Measurements from ENCODE around the gene EGFL7. TPM values are rescaled to one million over a fixed set of nuclear protein-coding genes. Genes with fewer than 3 reads are reported as not detected.

EGFL7 gene
- total RNA-seq, 2 donors from 2014 or later = 0.36 to 0.52 TPM

- H3K36me3 Mint-ChIP-seq = no peaks in the 10 kb centered on the region
- no peak overlapping the region for H3K27ac Mint-ChIP-seq
- DNase-seq (ENCODE audit: low spot score) (no peak), ATAC-seq (peak; percentile 88 to 92)
- H3K4me3 Mint-ChIP-seq = no peak overlapping the region
- no peaks in the 10 kb centered on the region for H3K9me3 Mint-ChIP-seq
- peaks cover 13 to 23% of the 10 kb centered on the region in 2 donors for H3K27me3 Mint-ChIP-seq
- no peaks in the 10 kb centered on the region for H3K4me1 Mint-ChIP-seq (ENCODE audit: low read depth in 2 of 2)
Observed at GRCh38 chr9:136644593-136645351, 17.9 kb upstream of the EGFL7 start.

- no peak for DNase-seq (ENCODE audit: low spot score)
- Mint-ChIP-seq H3K27me3 (peaks cover 13 to 19% of the 10 kb centered on the region in 2 donors), H3K9me3 (no peaks in the 10 kb centered on the region), H3K4me1 (ENCODE audit: low read depth in 2 of 2) (no peaks in the 10 kb centered on the region), H3K36me3 (no peaks in the 10 kb centered on the region), H3K4me3 (no peak overlapping the region), H3K27ac (no peak overlapping the region)
- ATAC-seq = no peak
Observed at GRCh38 chr9:136645352-136645902, 17.3 kb upstream of the EGFL7 start.

GRCh38 chr9:136645903-136646754 is 16.6 kb upstream of the EGFL7 start:
- Mint-ChIP-seq H3K27ac (no peak overlapping the region), H3K27me3 (peaks cover 13 to 16% of the 10 kb centered on the region in 2 donors), H3K36me3 (no peaks in the 10 kb centered on the region), H3K4me1 (ENCODE audit: low read depth in 2 of 2) (no peaks in the 10 kb centered on the region), H3K9me3 (no peaks in the 10 kb centered on the region), H3K4me3 (no peak overlapping the region)
- ATAC-seq (no peak), DNase-seq (ENCODE audit: low spot score) (no peak)

GRCh38 chr9:136646827-136647711 is 15.6 kb upstream of the EGFL7 start:
- H3K27me3 Mint-ChIP-seq = peaks cover 13 to 18% of the 10 kb centered on the region in 2 donors

GRCh38 chr9:136648751-136649150 is 14.0 kb upstream of the EGFL7 start:
- no peak for DNase-seq (ENCODE audit: low spot score)
- no peaks in the 10 kb centered on the region for H3K36me3 Mint-ChIP-seq
- H3K27me3 Mint-ChIP-seq = peaks cover 6 to 17% of the 10 kb centered on the region in 2 donors
- H3K4me1 Mint-ChIP-seq (ENCODE audit: low read depth in 2 of 2) = no peaks in the 10 kb centered on the region
- no peak overlapping the region for H3K4me3 Mint-ChIP-seq
- no peak overlapping the region for H3K27ac Mint-ChIP-seq
- H3K9me3 Mint-ChIP-seq = no peaks in the 10 kb centered on the region
- no peak for ATAC-seq

More at GRCh38 chr9:136646827-136647711, 15.6 kb upstream of the EGFL7 start:
- ATAC-seq (no peak), DNase-seq (ENCODE audit: low spot score) (no peak)
- H3K36me3 Mint-ChIP-seq = no peaks in the 10 kb centered on the region
- H3K9me3 Mint-ChIP-seq = no peaks in the 10 kb centered on the region
- no peak overlapping the region for H3K27ac Mint-ChIP-seq
- H3K4me1 Mint-ChIP-seq (ENCODE audit: low read depth in 2 of 2) = no peaks in the 10 kb centered on the region
- H3K4me3 Mint-ChIP-seq = no peak overlapping the region

GRCh38 chr9:136650021-136650420 is 12.7 kb upstream of the EGFL7 start:
- ATAC-seq (no peak), DNase-seq (ENCODE audit: low spot score) (no peak)
- Mint-ChIP-seq H3K27ac (no peak overlapping the region), H3K27me3 (peaks cover 6 to 14% of the 10 kb centered on the region in 2 donors), H3K36me3 (no peaks in the 10 kb centered on the region), H3K4me3 (no peak overlapping the region), H3K9me3 (no peaks in the 10 kb centered on the region), H3K4me1 (ENCODE audit: low read depth in 2 of 2) (no peaks in the 10 kb centered on the region)

- ATAC-seq (no peak), DNase-seq (ENCODE audit: low spot score) (no peak)
- H3K27me3 Mint-ChIP-seq = peaks cover 6 to 16% of the 10 kb centered on the region in 2 donors
- no peak overlapping the region for H3K4me3 Mint-ChIP-seq
- H3K27ac Mint-ChIP-seq = no peak overlapping the region
- H3K9me3 Mint-ChIP-seq = no peaks in the 10 kb centered on the region
- H3K36me3 Mint-ChIP-seq = no peaks in the 10 kb centered on the region
- no peaks in the 10 kb centered on the region for H3K4me1 Mint-ChIP-seq (ENCODE audit: low read depth in 2 of 2)
Observed at GRCh38 chr9:136650648-136651047, 12.1 kb upstream of the EGFL7 start.

GRCh38 chr9:136651860-136652259 is 10.9 kb upstream of the EGFL7 start:
- Mint-ChIP-seq H3K4me1 (ENCODE audit: low read depth in 2 of 2) (no peaks in the 10 kb centered on the region), H3K27ac (no peak overlapping the region), H3K9me3 (no peaks in the 10 kb centered on the region)

GRCh38 chr9:136653323-136654079 is 9.2 kb upstream of the EGFL7 start:
- no peaks in the 10 kb centered on the region for H3K36me3 Mint-ChIP-seq
- H3K27me3 Mint-ChIP-seq = peaks cover 11 to 20% of the 10 kb centered on the region in 2 donors
- no peaks in the 10 kb centered on the region for H3K9me3 Mint-ChIP-seq
- DNase-seq (ENCODE audit: low spot score) (no peak), ATAC-seq (no peak)
- H3K4me3 Mint-ChIP-seq = no peak overlapping the region
- H3K4me1 Mint-ChIP-seq (ENCODE audit: low read depth in 2 of 2) = peaks cover 0 to 4% of the 10 kb centered on the region in 2 donors
- no peak overlapping the region for H3K27ac Mint-ChIP-seq

More at GRCh38 chr9:136651860-136652259, 10.9 kb upstream of the EGFL7 start:
- H3K36me3 Mint-ChIP-seq = no peaks in the 10 kb centered on the region
- no peak for DNase-seq (ENCODE audit: low spot score)
- H3K27me3 Mint-ChIP-seq = peaks cover 5 to 15% of the 10 kb centered on the region in 2 donors
- H3K4me3 Mint-ChIP-seq = no peak overlapping the region
- ATAC-seq = no peak

GRCh38 chr9:136654820-136655535 is 7.7 kb upstream of the EGFL7 start:
- DNase-seq (ENCODE audit: low spot score) (no peak), ATAC-seq (peak in 1 of 2 donors; percentile 32)
- Mint-ChIP-seq H3K9me3 (no peaks in the 10 kb centered on the region), H3K27me3 (peaks cover 12 to 17% of the 10 kb centered on the region in 2 donors), H3K4me3 (no peak overlapping the region), H3K36me3 (no peaks in the 10 kb centered on the region), H3K4me1 (ENCODE audit: low read depth in 2 of 2) (peaks cover 0 to 4% of the 10 kb centered on the region in 2 donors), H3K27ac (no peak overlapping the region)

GRCh38 chr9:136655536-136656182 is 7.1 kb upstream of the EGFL7 start:
- ATAC-seq (no peak), DNase-seq (ENCODE audit: low spot score) (no peak)
- no peaks in the 10 kb centered on the region for H3K9me3 Mint-ChIP-seq
- no peak overlapping the region for H3K4me3 Mint-ChIP-seq
- no peak overlapping the region for H3K27ac Mint-ChIP-seq
- H3K27me3 Mint-ChIP-seq = peaks cover 12 to 17% of the 10 kb centered on the region in 2 donors
- peaks cover 0 to 4% of the 10 kb centered on the region in 2 donors for H3K4me1 Mint-ChIP-seq (ENCODE audit: low read depth in 2 of 2)
- H3K36me3 Mint-ChIP-seq = no peaks in the 10 kb centered on the region
